Cerebellar cortex (tissue), 1 donor: ENCODE results near the gene ABCF3.

ENCODE experiments used
- DNase-seq: peaks from one replicate; pipeline ENCODE4 v3.0.0-alpha.2; 2015; ENCODE audit warnings: low spot score

Gene ABCF3

DNA sequence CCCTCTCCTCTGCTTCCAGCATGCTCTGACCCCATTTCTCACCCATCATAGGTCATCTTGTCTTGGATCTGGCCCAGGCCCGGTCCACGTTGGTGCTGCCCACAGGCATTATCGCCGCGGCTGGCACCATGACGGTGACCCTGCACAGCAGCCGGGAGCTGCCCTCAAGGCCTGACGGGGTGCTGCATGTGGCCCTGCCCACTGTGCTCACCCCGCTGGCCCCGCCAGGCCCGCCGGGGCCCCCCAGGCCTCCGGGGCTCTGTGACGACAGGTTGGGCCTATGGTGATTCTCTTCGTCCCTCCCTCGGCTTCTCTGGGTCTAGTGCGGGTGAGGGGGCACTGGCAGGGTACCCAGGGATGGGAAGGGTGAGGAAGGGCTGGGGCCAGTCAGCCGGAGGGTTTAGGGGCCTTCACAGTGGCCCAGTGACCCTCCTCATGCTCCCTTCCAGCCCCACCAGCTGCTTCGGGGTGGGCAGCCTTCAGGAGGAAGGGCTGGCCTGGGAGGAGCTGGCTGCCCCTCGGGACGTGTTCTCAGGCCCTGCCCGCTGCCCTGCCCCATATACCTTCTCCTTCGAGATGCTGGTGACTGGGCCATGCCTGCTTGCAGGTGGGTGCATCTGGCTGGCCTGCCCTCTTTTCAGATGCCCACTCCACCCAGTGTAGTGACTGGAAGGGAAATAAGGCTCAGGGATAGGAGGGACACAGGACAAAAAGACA lies 47.3 kb downstream of the ABCF3 start:
- no peak for DNase-seq

- DNase-seq: peak; percentile 87
Observed at GRCh38 chr3:184234224-184234623, 48.2 kb downstream of the ABCF3 start.

DNA sequence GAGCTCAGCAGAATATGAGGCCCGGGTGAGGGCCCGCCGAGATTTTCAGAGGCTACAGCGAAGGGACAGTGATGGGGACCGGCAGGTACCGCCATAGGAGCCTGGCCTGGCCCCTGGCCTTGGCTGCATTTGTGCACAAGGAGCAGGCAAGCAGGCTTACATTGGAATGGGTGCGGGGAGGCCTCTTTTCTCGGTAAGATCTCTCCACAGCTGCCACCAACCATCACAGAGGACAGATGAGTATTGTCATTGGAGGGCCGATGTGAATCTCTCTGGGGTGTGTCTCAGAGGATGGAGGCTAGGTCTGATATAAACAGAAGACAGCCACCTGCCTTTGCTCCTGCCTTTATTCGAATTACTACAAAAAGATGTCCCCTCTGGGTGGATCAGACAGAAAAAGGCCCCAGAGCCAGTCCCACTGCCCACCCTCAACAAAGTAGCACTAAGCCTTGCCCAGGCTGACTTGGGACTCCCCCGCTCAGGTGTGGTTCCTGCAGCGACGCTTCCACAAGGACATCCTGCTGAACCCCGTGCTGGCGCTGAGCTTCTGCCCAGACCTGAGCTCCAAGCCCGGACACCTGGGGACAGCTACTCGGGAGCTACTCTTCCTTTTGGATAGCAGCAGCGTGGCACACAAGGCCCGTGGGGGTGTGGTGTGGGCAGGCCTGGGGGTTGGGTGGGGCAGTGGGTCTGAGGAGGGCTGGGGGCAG lies 48.8 kb downstream of the ABCF3 start:
- DNase-seq: no peak

- DNase-seq: no peak
Observed at GRCh38 chr3:184235381-184236032, 49.5 kb downstream of the ABCF3 start.

GRCh38 chr3:184236033-184236410 lies 50.0 kb downstream of the ABCF3 start:
- no peak for DNase-seq

DNA sequence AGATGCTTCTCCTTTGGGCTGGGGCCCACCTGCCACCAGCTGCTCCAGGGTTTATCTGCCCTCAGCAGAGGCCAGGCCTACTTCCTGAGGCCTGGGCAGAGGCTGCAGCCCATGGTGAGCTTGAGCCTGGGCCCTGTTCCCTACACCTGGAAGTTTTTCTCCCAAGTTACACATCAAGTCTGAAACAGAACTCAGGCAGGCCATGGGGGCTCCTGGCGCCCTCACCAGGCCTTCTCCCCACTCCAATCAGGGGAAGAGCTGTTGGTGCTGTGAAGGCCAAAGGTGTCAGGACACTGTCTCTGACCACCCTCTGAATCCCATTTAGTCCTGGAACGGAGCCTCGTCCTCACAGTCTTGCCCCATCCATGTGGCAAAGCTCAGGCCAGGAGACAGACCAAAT lies 50.6 kb downstream of the ABCF3 start:
- no peak for DNase-seq

GRCh38 chr3:184237211-184237610 lies 51.2 kb downstream of the ABCF3 start:
- no peak for DNase-seq

DNA sequence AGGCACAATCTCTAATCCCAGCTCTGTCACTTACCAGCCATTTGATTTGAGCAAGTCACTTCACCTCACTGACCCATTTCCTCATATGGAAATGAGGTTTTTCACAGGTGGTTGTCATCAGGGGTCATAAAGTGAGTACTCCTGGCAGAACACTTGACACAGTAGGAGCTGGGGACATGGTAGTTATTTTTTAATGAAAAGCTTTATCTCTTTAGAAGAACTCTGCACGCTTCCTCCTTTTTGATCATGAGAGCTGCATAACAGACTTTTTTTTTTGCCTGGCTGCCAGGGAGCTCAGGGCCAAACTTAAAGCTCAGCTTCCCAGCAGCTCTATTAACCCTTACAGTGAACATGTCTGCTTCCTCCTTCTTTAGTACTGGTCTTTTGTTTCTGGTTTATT lies 51.8 kb downstream of the ABCF3 start:
- peak; percentile 26 for DNase-seq

- peak; percentile 63 for DNase-seq
Observed at GRCh38 chr3:184238246-184238818, 52.3 kb downstream of the ABCF3 start.

DNA sequence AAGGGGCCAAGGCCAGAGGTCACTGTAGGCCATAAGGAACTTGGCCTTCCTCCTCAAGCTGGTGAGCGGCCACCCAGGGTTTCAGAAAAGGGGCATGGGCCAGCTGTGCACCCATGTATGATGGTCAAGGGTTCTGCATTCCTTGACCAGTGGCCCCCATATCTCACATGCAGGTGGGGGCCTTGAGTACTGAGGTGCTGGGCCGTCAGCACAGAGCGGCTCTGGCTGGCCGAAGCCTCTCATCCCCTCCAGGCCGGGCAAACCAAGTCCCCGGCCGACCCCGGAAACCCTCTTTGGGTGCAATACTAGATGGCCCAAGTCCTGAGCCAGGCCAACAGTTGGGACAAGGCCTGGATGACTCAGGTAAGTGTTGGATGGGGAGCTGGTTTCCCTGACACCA lies 53.2 kb downstream of the ABCF3 start:
- no peak for DNase-seq

- DNase-seq: no peak
Observed at GRCh38 chr3:184239708-184240107, 53.7 kb downstream of the ABCF3 start.

GRCh38 chr3:184240384-184241140 lies 54.6 kb downstream of the ABCF3 start:
- DNase-seq: no peak

- DNase-seq: no peak
Observed at GRCh38 chr3:184241141-184241446, 55.1 kb downstream of the ABCF3 start.

DNA sequence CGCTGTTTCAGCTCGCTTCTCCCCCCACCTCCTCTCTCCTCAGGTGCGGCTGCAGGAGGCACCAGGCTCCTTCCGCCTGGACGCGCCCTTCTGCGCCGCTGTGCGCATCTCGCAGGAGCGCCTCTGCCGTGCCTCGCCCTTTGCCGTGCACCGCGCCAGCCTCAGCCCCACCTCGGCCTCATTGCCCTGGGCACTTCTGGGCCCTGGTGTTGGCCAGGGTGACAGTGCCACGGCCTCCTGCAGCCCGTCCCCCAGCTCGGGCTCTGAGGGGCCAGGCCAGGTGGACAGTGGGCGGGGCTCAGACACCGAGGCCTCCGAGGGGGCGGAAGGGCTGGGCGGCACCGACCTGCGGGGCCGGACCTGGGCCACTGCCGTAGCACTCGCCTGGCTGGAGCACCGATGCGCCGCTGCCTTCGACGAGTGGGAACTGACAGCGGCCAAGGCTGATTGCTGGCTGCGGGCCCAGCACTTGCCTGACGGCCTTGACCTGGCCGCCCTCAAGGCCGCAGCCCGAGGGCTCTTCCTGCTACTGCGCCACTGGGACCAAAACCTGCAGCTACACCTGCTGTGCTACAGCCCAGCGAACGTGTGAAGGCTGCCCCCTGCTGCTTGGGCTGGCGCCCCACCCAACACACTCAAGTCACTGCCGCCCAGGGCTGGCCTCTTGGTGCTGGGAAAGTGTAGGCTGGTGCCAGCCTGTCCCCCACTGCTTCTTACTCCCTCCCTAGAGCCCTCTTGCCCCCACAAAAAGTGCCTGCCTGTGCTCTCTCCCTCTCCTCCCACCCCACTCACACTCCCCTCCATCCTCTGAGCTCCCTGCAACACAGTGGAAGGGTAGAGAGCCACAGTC lies 55.7 kb downstream of the ABCF3 start:
- no peak for DNase-seq

GRCh38 chr3:184242297-184242685 lies 56.3 kb downstream of the ABCF3 start:
- no peak for DNase-seq
